NCI-H446 (cell line): ENCODE results near the gene STX1A.
"Not testable (repeated sequence)": the region's sequence is repeated elsewhere in the genome, so short reads cannot be mapped to it uniquely, and the experiment has no call there.

Source experiments
- DNase-seq, 2 experiments: peaks; one replicate each; lab custom pipeline; 2025; lab: John Stamatoyannopoulos, UW

Gene STX1A

DNA sequence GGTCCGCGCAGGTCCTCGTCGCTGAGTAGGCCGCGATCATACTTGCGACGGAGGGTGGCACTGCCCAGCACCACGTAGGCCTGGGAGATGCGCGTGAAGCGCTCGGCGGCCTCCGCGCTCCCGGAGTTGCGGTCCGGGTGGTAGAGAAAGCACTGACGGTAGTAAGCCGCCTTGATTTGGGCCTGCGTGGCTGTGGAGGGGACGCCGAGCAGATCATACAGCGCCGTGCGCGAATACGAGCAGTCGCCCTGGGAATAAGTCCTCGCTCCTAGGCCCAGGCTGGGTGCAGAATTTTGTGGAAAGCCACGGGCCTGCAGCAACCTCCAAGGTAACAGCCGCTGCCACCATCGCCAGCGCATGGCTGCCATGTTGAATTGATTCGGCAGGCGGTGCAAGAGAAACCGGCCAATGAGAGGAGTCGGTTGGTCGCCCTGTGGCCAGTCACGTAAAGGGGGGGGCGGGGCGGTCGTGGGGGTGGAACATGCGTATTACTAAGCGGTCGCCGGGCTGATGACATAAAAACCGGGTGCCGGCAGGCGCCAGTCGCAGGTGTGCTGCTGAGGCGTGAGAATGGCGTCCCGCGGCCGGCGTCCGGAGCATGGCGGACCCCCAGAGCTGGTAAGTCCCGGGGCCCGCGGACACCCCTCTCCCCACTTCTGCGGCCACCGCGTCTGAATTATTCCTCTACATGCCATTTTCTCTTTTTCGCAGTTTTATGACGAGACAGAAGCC, 36.2 kb downstream of the STX1A start, which contains the start of the genes BUD23 and DNAJC30:
Gene BUD23 (plus strand): TSS at position 542 of the 732 bp plus-strand sequence. CDS start 29 bp downstream, at position 571.
Gene DNAJC30 (minus strand): TSS at position 398 of the 732 bp plus-strand sequence. CDS start 30 bp downstream, at position 368.
- DNase-seq, result peak; percentile 61 to 80

DNA sequence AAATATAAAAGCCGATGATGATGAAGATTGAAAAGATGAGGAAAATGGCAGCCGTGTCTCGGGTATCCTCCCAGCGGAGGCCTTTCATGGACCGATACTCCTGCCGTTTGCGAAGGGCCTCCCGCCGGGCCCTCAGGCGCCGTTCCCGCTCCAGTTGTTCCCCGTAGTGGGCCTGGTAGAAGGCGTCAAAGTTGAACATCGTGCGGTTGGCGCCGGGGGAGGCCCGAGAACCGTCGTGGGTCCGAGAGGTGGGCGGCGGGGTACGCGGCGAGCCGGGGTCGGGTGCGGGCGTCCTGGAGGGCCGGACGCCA, 36.8 kb downstream of the STX1A start:
- DNase-seq, result no peak

DNA sequence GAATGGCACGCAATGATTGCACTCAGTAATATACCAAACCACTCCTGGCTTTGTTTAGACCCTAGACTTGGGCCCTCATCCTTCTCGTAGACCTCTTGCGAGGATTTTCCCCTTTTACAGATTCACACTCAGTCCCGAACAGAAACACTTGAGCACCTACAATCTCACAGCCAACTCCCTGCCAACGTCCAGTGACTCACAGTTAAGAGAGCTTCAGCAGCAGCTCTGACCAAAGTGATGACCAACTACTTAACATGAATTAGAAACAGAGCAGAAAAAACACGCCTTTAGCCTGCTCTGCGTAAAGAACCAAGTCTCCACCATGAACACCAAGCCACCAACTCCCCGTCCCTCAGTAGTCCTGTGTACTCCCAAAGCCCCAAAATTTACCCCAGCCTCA, 38.4 kb downstream of the STX1A start:
- no peak for DNase-seq

DNA sequence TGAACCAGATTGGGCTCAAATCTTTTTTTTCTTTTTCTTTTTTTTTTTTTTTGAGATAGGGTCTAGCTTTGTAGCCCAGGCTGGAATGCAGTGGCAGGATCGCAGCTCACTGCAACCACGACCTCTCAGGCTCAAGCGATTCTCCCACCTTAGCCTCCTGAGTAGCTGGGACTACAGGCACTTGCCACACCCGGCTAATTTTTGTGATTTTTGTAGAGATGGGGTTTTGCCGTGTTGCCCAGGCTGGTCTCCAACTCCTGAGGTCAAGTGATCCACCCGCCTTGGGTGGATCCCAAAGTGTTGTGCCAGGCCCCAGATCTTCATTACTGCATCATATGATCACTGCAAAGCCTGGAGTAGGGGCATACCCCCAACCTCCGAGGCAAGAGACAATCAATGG, 39.0 kb downstream of the STX1A start:
- DNase-seq, result no peak

DNA sequence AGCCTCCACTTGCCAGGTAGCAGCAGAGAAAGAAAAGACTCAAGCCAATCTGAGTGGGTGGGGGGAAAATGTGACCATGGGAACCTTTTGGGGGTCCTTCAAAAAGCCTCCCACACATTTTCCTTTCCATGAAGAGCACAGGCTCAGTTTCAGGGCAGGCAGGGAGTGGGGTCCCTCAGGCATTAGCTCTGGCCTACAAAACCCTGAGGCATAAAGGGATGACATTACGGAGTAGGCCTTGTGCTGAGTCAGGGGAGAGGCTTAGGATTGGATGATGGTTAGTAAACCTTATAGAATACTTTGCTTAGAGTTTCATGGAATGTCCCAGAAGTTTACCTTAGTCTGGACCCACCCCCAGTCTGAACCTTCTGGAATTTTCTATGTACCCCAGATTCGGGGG, 39.8 kb downstream of the STX1A start:
- no peak for DNase-seq

DNA sequence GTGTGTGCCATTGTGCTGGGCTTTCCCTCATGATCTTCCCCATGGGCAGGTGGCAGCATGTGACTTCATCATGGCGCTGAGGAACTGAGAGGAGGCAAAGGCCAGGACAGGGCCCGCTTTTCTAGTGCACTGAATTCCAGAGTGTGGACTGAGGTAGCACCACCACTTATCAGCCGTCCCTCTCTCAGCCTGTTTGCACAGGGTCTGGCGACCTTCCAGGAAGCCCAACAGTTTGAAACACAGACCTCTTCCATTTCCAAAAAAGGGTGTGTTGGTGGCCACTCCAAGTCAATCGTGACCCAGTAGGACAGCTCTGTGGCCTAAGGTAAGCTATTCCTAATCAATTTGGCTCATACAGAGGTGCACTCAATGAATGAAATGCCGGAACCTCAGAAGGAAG, 40.6 kb downstream of the STX1A start:
- DNase-seq, result no peak

DNA sequence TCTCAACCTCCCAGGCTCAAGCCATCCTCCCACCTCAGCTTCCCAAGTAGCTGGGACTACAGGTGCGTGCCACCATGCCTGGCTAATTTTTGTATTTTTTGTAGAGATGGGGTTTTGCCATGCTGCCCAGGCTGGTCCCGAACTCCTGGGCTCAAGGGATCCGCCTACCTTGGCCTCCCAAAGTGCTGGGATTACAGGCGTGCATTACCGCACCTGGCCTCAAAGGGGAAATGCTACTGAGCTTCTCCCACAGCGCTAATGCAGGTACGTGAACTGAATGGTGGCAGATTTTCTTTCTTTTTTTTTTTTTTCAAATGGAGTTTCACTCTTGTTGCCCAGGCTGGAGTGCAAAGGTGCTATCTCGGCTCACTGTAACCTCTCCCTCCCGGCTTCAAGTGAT, 43.4 kb downstream of the STX1A start:
- not testable (repeated sequence) for DNase-seq

DNA sequence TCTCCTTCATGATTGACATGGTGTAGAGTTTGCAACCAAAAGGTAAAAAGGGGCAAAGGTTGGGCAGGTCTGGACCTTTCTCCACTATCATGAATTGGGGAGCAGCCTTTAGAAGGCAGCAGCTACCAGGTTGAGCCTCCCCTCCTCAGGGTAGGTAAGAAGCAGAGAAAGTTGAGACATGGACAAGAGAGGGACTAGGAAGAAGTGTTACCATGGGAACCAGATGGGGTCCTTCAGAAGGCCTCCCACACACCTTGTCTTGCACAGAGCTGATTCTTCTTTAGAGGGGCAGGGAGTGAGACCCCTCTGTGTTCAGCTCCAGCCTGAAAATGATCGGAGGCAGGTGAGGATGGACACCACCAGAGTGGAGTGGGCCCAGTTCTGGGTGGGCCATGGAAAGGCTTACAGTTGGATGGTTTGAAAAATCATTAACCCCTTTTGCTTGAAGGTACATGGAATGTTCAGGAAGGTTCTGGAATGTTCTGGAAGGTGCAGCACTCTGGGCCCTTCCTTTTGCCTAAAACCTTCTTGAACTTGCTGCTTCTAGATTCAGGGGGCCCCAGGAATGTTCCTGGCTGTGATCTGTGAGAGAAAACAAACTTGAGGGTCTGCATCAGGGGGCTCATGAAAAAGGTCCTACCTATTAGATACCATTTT, 44.9 kb downstream of the STX1A start:
- no peak for DNase-seq

DNA sequence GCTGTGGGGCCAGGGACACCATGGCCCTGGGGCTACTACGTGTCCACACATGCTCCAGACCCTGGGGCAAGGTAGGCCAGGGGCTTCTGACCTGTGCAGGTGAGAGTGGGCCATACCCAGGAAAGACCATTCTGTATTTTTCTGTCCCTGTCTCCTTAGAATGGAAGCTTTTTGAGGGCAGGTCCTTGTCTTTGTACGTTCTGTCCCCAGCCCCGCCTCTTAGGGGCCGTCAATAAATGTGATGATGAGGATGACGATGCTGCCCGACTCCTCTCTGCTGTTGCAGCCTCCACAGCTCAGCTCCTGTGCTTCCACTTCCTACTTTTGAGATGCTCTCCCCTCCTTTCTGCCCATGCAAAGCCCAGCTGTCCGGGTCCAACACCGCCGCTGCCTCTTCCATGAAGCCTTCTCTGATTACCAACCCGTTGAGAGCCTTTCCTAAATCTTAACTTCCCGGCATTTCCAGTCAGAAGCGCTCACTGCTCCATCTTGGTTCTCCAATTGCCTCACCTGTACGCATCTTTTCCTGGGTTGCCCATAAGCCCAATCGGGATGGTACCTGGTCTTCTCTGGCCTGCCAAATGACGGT, 47.5 kb downstream of the STX1A start:
- DNase-seq, result no peak

DNA sequence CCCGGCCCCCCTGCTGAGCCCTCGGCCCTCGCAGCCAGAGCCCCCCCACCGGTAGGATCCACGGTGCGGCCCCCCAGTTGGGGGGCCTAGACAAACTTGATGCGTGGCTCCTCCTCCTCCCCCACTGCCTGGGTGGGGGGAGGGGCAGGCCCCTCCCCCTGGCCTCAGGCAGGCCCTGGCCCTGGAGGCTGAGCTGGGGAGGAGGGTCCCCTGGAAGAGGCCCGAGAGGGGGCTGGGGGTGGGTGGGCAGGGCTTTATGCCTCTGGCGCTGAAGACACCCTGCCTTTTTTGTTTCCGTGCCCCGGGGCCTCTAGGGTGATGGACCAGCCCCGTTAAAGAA, 48.2 kb downstream of the STX1A start:
- no peak for DNase-seq

DNA sequence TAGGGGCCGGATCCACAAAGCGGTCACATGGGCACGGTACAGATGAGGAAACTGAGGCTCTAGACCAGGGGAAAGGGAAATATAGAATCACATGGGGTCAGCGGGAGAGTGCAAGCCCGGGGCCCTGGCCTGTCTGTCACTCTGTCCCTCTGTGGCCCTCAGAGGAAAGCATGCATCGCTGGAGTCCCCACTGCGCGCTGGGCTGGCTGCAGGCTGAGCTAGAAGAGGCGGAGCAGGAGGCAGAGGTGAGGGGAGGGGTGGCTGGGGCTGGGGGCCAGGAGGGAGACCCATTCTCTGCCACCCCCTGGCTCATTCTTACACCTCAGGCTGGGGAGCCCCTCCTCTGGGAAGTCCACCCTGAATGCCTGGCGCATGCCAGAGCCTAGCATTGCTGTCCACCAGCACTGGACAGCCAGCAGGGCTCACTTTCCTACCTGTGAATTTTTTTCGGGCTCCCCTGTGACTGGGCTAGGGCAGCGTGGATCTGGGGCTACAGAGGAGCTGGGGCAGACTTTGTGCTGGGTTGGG, 49.5 kb downstream of the STX1A start:
- DNase-seq, result no peak

DNA sequence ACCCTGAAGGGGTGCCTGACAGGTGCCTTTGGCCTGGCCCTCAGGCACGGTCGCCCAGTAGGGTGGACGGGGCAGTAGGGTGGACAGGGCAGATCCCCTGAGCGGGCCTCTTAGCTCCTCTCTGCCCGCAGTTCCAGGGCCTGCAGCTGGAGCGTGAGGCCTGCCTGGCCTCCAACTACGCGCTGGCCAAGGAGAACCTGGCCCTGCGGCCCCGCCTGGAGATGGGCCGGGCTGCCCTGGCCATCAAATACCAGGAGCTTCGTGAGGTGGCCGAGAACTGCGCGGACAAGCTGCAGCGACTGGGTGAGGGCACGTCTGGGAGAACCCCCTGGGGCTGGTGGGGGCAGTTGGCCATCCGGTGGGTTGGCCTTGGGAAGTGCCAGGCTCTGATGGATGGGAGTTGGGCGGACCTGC, 50.2 kb downstream of the STX1A start:
- DNase-seq, result no peak

DNA sequence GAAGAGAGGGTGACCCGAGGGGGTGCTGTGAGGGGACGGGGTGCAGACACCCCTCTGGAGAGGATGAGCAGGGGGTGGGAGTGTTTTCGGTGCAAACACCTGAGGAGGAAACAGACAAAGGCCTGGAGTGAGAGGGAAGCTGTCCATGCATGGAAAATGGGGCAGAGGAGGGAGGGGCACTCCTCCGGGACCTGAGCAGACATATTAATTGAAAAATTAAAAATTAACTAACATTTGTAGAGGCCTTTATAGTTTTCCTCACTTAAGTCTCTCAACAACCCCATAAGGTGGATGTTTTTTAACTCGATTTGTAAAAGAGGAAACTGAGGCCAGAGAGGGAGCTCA, 50.6 kb downstream of the STX1A start:
- no peak for DNase-seq

DNA sequence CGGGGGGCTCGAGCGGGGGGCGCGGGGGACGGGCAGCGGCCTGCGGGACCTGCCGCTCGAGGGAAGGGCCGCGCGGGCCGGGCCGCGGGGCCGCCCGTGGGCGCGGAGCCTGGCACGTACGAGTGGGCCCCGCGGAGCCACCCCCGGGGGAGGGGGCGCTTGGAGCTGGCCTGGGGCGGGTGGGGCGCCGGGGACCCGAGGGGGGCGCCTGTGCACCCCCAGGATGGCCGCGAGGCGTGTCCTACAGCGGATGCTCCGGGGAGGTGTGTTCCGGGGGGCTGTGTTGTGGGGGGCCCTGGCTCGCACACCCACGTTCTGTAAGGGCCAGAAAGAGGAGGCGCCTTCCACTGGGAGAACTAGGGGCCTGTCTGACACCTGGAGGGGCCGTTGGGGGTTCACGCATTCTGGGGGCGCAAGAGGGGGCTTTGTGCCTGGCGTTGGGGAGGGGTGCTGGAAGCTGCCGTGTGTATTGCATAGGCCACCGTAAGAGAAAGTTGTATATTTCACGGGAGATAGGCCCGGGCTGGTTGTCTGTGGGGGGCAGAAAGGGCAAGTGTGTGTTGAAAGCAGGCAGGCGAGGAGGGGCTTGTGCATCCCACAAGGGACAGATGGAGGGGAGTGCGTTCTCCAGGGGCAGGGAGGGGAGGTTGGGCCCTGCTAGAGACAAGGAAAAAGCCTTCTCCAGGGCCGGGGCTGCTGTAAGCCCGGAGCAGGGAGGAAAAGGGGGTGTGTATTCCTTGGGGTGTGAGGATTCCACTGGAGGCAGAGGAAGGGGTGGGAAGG, 51.2 kb downstream of the STX1A start:
- no peak for DNase-seq

DNA sequence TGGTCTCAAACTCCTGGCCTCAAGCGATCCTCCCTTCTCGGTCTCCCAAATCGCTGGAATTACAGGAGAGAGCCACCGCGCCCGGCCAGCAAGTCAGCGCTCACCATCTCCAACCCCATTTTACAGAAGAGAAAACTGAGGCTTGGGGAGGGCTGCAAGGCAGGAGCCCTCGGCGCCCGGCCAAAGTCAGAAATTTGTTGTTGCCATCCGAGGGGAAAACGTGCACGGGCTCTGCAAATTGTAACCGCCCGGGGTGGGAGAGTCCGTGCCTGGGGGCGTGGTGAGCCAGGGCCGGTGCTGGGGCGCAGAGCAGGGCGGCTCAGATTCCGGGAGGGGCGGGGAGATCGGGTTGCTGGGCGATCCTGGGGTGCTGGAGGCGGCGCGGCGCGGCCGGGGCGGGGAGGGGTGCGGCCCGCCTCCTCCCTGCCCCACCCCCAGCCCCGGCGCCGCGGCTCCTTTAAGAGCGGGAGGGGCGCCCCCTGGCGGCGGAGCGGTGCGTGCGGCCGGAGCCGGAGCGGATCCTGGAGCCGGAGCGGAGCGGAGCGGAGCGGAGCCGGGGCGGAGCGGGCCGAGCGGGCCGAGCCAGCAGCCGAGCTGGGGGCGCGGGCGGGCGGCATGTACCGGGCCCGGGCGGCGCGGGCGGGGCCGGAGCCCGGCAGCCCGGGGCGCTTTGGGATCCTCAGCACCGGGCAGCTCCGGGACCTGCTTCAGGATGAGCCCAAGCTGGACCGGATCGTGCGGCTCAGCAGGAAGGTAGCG, 51.9 kb downstream of the STX1A start, which contains the start of gene VPS37D:
Gene VPS37D (plus strand): TSS at position 488 of the 759 bp plus-strand sequence. CDS start 128 bp downstream, at position 616.
- peak; percentile 51 to 73 for DNase-seq

DNA sequence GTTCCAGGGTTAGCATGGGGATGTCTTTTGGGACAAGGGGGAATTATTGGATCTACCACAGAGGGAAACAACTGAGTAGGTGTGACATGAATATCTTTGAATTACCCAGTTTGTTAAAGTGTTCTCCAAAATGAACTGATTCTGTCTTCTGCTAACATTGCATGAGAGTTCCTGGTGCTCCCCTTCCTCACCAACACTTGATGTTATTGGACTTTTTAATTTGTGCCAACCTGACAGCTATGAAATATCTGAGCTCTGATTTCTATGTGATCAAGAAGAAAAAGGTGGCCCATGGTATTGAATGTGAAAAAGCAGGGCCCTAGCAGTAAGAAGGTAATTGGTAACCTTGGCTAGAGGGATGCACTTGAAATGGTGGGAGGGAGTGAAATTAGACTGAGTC, 56.4 kb downstream of the STX1A start:
- DNase-seq, result no peak

DNA sequence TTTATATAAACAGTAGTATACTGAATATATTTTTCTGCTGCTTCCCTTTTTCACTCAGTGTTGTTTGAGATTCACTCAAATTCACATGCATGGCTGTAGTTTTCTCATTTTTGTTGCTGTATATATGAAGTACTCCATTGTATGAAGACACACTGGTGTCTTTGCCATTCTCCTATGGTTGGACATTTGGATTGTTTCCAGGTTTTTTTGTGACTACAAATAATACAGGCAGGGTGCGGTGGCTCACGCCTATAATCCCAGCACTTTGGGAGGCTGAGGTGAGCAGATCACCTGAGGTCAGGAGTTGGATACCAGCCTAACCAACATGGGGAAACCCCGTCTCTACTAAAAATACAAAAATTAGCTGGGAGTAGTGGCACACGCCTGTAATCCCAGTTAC, 58.9 kb downstream of the STX1A start:
- DNase-seq, result not testable (repeated sequence)

DNA sequence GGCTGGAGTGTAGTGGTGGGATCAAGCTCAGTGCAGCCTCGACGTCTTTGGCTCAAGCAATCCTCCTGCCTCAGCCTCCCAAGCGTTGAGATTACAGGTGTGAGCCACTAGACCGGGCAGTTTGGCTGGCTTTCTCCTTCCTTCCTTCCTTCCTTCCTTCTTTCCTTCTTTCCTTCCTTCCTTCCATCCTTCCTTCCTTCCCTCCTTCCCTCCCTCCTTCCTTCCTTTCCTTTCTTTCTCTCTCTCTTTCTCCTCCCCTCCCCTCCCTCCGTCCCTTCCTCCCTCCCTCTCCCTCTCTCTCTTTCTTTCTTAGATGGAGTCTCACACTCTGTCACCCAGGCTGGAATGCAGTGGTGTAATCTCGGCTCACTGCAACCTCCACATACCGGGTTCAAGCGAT, 59.5 kb downstream of the STX1A start:
- no peak for DNase-seq

DNA sequence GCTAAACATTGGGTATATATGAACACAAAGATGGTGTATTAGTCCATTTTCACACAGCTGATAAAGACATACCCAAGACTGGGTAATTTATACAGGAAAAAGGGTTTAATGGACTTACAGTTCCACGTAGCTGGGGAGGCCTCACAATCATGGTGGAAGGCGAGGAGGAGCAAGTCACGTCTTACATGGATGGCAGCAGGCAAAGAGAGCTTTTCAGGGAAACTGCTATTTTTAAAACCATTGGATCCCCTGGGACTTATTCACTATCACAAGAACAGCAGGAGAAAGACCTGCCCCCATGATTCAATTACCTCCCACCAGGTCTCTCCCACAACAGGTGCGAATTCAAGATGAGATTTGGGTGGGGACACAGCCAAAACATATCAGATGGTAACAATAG, 64.2 kb downstream of the STX1A start:
- DNase-seq, result not testable (repeated sequence)

DNA sequence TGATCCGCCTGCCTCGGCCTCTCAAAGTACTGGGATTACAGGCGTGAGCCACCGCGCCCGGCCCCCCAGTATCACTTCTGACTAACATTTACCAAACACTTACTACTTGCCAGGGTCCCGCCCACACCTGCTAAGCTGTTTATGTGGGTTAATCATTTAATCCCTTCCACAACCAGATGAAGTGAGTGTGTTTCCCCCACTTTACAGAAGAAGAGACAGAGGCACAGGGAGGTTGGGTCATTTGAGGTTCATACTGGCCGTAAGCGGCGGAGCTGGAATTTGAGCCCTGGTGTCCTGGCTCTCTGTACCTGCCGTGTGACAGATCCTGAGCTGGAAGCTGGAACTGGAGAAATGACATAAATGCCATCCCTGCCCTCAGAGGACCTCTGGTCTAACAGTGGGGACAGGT, 66.9 kb downstream of the STX1A start:
- no peak for DNase-seq

DNA sequence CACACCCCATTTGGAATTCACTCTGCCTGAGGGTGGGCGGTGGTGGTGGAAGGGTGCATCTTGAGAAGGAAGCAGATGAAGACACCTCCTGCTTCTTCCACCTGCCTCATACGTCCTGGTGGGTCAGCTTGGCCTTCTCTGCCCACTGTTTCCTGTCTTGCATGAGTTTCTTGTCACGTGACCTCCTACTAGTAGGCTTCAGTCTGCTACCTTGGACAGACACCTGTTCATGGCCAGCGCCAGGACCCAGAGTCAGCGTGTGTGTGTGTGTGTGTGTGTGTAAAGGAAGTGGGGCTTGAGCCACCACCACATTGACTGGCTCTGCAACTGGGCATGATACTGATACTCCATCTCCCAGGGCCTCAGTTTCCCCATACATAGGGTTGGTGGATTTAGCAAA, 68.9 kb downstream of the STX1A start:
- no peak for DNase-seq

DNA sequence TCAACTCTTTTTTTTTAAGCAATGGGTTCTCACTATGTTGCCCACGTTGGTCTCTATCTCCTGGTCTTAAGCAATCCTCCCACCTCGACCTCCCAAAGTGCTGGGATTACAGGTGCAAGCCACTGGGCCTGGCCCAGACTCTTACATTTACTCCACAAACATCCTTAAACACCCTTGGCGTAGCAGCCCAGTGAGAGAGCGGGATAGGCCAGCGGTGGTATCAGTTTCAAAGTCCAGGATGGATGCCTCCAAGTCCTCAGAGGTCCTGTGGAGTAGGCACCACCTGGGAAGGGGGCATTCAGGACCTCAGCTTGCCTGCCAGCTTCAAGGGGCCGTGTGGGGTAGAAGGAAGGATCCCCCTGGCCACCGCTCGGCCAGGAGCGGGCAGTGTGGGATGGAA, 69.9 kb downstream of the STX1A start:
- DNase-seq, result no peak
